Mesodermal cell (in vitro differentiated cells): Measurements from ENCODE around the gene SAMD1.

Experiments
- H3K27ac ChIP-seq: 2 replicates; pipeline ENCODE4 v1.7.0; 2013; ENCODE audit warnings: mild to moderate bottlenecking, low read depth, low read length, moderate library complexity; ENCODE audit not compliant: severe bottlenecking
- H3K36me3 ChIP-seq: 2 replicates; pipeline ENCODE4 v1.7.1; 2013; ENCODE audit warnings: mild to moderate bottlenecking, low read length, moderate library complexity; ENCODE audit not compliant: control insufficient read depth, insufficient read depth
- H3K4me1 ChIP-seq: one replicate; pipeline ENCODE4 v1.7.1; 2013; ENCODE audit warnings: mild to moderate bottlenecking, low read length; ENCODE audit not compliant: insufficient read depth, control insufficient read depth, poor library complexity, severe bottlenecking
- H3K4me3 ChIP-seq: 2 replicates; pipeline ENCODE4 v1.7.0; 2013; ENCODE audit warnings: low read length, control low read depth, mild to moderate bottlenecking; ENCODE audit not compliant: insufficient read depth, poor library complexity, severe bottlenecking; ENCODE audit errors: extremely low read depth
- H3K9me3 ChIP-seq: 2 replicates; pipeline ENCODE4 v1.7.1; 2013; ENCODE audit warnings: mild to moderate bottlenecking, low read length, moderate library complexity; ENCODE audit not compliant: control insufficient read depth
- WGBS, 2 experiments: methylation state at CpG; one replicate each; pipeline ENCODE4 v1.1.5; 2013; ENCODE audit warnings: missing lambda C conversion rate in 2 of 2; ENCODE audit not compliant: insufficient coverage in 2 of 2; 5-methylcytosine and 5-hydroxymethylcytosine counted together

SAMD1 gene

DNA sequence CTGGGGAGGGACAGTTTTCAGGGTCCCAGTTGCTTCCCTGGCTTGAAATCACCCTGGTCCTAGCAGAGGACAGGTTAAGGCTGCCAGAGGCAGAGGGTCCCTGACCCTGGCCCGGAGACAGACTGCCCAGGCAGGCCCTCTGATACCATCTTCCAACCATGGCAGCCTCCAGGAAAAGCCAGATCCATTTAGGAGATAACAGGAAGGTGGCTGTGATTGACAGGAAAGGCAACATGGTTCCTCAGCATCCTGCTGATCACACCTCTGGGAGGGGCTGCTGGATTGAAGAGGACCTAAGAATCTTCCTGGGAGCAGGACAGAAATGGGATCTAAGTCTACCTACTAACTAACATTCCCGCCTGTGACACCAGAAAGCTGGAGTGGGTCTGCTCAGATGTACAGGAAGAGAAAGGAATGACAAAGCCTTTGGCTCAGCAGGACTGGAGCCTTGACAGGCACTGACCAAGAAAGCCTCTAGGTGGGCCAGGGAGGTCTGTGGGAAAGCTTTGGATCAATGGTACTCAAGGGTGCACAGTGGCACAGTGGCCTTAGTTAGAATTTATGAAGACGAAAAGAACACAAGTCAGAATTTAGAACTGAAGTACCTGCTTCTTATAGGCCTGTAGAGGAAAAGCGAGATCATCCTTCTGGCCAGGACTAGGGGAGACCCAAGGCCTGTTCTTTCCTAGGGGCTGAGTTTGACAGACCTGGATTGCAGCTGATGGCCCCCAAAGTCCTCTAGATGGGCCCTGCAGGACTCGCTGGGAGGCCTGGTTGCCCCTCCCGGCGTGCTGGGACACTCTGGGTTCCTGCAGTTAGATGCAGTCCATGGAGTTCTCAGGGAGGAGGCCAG, 29.3 kb upstream of the SAMD1 start:
- Histone ChIP-seq H3K36me3 (peaks cover 25% of the 10 kb centered on the region), H3K27ac (no peak overlapping the region), H3K9me3 (no peaks in the 10 kb centered on the region), H3K4me3 (no peak overlapping the region), H3K4me1 (peaks cover 25% of the 10 kb centered on the region)
- 97 to 100% methylated on average over 6 to 7 of the region's 7 CpGs for WGBS, 2 experiments

DNA sequence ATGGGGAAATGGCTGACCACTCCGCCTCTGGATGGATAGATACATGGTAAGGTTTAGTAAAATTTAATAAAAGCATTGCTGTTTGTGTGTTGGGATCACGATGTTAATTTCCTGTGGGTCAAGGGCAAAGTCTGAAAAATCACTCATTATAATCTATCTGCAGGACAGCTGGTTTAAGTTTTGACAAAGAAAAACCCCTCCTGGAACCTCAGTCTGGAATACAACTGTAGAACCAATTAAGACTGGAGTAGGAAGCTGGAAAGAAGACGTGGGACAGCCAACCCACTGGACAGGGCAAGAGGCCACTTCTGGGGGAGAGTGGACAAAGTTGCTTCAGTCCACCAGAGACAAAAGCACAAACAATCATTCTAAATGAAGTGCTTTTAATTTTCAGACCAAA, 28.6 kb upstream of the SAMD1 start:
- H3K9me3 ChIP-seq, result no peaks in the 10 kb centered on the region
- WGBS, 2 experiments, result 94% methylated on average over 2 of the region's 3 CpGs; no CpG with 5 or more reads in 1 of the 2 experiments
- peak overlapping the region; percentile 93 for H3K27ac ChIP-seq
- H3K4me3 ChIP-seq, result no peak overlapping the region
- H3K4me1 ChIP-seq, result peaks cover 25% of the 10 kb centered on the region
- H3K36me3 ChIP-seq, result peaks cover 18% of the 10 kb centered on the region

DNA sequence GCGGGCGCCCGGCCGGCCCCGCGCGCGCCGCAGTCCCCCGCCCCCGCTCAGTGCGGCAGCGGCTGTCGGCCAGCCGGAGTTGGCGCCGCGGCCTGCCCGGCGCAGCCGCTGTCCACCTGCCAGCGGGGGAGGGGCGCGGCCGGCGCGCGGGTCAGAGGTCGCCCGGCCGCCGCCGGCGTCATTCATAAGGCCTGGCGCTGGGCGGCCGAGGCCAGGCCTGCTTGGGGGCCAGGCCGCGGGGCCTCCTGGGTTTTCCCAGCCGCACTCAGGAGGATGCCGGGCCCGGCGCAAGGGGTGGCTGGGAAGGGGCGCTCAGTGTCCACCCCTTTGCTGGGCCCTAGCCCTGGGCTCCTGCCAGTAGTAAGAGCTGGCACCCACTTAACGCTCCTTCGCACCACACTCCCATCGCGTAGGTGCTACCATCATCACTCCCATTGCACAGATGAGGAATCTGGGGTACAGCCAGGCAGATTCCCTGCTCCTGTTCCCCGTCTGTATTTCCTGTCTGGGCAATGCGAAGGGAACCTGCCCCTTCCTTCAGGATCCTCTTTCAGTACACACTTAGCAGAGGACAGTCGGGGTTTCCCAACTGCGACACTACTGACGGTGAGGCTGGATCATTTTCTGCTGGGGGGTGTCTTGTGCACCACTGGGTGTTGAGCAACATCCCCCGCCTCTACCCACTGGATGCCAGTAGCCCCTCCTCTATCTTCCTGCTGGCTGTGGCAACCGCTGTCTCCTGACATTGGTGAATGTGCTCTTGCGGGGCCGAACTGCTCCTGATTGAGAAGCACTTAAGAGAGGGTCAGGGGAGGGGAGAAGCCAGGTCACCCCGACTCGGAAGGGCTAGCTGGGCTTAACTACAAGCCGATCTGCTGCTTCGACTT, 27.9 kb upstream of the SAMD1 start:
- Histone ChIP-seq H3K4me3 (peak overlapping the region; percentile 34), H3K4me1 (peaks cover 30% of the 10 kb centered on the region), H3K27ac (peak overlapping the region; percentile 93), H3K9me3 (no peaks in the 10 kb centered on the region), H3K36me3 (peaks cover 17% of the 10 kb centered on the region)
- 15 to 19% methylated on average over 36 to 59 of the region's 61 CpGs for WGBS, 2 experiments

DNA sequence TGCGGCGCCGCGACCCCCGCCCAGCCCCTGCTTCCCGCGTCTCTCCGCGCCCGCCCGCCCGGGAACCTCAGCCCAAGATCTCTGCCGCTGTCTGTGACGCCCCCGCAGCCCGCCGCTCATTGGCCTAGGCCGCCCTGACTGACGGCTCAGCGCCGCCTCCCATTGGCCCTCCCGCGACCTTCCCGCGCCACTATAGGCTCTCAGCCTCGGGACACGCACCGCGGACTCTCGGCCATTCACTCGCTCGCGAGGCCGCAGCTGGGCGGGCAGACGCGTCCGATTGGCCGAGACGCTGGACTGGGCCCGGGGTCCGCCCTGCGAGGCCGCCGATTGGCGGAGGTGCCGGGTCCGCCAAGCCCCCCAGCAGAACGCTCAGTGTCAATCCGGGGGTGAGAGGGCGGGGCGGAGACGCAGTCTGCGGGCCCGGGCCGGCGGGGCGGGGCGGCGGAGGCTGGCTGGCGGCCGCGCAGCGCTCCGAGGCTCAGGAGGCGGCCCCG, 27.2 kb upstream of the SAMD1 start, which contains the start of gene PRKACA:
PRKACA (minus strand) TSS at position 95 of the 497 bp plus-strand sequence. CDS start 215 bp downstream, outside the sequence.
- Histone ChIP-seq H3K27ac (peak within 1 kb of the TSS; percentile 93), H3K36me3 (peaks cover 16% of the 10 kb centered on the region), H3K4me1 (peaks cover 37% of the 10 kb centered on the region), H3K4me3 (peak within 1 kb of the TSS; percentile 94), H3K9me3 (no peaks in the 10 kb centered on the region)
- WGBS, 2 experiments, result 0% methylated on average over 55 to 56 of the region's 67 CpGs

DNA sequence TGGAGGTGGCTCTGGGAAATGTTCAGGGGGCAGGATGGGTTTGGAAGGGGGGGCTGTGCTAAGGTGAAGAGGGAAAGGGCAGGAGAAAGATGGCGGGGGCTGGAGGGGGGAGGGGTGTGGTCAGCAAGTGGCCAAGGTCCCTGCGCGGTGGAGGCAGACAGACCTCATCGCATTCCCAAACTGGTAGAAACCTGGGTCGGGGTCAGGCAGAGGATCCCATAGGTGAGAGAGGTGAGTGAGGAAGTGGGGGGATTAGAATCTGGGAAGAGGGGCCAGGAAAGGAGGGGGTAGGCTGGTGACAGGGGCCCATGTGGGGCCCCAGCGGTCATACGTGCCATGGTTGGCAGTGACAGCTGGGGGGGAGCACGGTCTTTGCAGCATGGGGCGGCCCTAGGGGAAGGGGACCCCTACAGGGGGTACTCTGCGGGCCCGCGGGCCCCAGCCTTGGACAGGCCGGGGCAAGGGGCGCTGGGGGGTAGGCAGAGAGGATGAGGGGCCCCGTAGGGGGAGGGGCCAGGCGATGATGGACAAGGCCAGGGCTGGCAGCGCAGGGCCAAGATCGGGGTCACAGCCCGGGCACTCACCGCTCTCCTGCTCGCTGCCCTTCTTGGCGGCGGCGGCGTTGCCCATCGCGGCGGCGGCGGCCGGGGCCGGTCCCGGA, 26.5 kb upstream of the SAMD1 start:
- Histone ChIP-seq H3K27ac (no peak overlapping the region), H3K4me3 (peak overlapping the region; percentile 94), H3K36me3 (peaks cover 14% of the 10 kb centered on the region), H3K9me3 (no peaks in the 10 kb centered on the region), H3K4me1 (peaks cover 41% of the 10 kb centered on the region)
- 1% methylated on average over 31 to 33 of the region's 33 CpGs for WGBS, 2 experiments

DNA sequence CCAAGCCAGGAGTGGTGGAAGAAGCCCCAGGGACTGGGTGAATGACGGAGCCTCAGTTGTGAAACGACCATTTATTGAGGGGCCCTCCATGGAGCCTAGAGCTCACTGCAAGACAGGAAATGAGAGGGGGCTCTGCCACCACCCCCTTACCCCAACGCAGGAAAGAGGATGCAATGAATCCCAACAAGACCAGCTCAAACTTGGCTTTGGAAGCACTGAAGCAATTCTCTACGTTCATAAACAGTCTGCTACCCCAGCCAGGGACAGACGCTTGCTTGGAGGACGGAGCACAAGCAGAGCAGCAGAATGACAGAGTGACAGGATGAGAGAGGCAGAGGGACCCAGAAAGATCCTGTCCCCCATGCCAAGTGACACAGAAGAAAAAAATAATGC, 26.0 kb upstream of the SAMD1 start:
- H3K27ac ChIP-seq, result no peak overlapping the region
- peaks cover 13% of the 10 kb centered on the region for H3K36me3 ChIP-seq
- 48 to 50% methylated on average over 2 to 6 of the region's 6 CpGs for WGBS, 2 experiments
- H3K9me3 ChIP-seq, result no peaks in the 10 kb centered on the region
- H3K4me3 ChIP-seq, result peak overlapping the region; percentile 94
- H3K4me1 ChIP-seq, result peaks cover 41% of the 10 kb centered on the region

DNA sequence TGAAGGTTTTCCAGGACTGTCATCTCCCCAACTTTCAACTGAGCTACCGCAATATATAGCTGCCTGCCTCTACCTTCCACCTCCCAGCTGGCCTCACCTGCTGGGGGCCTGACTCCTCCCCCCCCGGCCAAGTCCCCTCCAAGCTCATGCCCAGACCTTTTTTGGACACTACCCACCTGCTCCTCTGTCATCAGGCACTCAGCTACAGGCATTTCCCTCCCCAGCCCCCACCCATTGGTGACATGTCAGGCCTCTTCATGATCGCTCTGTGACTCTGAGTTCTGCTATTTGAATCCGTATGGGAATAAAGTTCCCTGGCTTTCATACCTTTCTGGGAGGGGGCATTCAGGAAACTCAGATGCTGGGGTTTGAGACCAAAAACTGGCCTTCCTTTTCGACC, 25.2 kb upstream of the SAMD1 start:
- Histone ChIP-seq H3K4me1 (peaks cover 41% of the 10 kb centered on the region), H3K4me3 (peak overlapping the region; percentile 94), H3K36me3 (peaks cover 9% of the 10 kb centered on the region), H3K9me3 (no peaks in the 10 kb centered on the region), H3K27ac (no peak overlapping the region)
- 92 to 93% methylated on average over 5 of the region's 5 CpGs for WGBS, 2 experiments

DNA sequence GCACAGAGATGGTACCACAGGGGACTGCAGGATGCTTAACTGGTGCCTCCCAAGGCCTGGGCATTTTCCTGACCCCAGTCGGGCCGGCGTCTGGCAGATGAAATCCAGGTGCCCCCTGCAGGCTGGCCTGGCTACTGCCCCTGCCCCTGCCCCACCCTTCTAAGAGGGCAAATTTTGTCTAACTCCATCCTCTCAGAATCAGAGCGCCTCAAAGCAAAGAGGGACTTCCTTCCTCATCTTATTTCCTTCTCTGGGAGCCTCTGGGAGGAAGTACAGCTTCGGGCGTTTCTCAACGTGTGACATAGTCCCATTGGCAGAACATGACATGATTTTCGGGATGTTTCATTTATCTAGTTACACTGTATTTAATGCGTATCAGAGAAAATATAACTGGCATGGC, 24.3 kb upstream of the SAMD1 start:
- peaks cover 5% of the 10 kb centered on the region for H3K36me3 ChIP-seq
- no peak overlapping the region for H3K27ac ChIP-seq
- H3K4me1 ChIP-seq, result peaks cover 41% of the 10 kb centered on the region
- H3K9me3 ChIP-seq, result no peaks in the 10 kb centered on the region
- no peak overlapping the region for H3K4me3 ChIP-seq
- 62 to 66% methylated on average over 4 of the region's 9 CpGs for WGBS, 2 experiments

DNA sequence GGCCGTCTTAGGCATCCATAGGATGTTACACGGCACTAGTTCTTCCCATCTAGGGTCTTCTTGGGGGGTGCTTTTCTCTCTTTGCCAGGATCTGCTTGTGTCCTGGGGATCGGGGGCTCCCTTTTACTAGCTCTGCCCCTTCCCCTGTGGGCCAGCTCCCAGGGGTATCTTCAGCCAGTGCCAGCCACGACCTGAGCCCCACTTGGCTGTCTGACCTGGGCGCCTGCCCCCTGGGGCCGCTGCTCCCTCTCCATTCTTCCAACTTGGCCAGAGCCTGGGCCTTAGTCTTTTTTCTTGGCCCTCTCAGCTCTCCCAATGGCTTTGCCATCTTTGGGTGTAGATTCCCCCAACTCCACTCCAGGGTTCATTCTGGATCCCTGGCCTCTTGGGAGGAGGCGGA, 23.9 kb upstream of the SAMD1 start:
- peaks cover 38% of the 10 kb centered on the region for H3K4me1 ChIP-seq
- 90 to 96% methylated on average over 6 to 7 of the region's 7 CpGs for WGBS, 2 experiments
- no peak overlapping the region for H3K27ac ChIP-seq
- no peaks in the 10 kb centered on the region for H3K9me3 ChIP-seq
- no peak overlapping the region for H3K4me3 ChIP-seq
- peaks cover 4% of the 10 kb centered on the region for H3K36me3 ChIP-seq

DNA sequence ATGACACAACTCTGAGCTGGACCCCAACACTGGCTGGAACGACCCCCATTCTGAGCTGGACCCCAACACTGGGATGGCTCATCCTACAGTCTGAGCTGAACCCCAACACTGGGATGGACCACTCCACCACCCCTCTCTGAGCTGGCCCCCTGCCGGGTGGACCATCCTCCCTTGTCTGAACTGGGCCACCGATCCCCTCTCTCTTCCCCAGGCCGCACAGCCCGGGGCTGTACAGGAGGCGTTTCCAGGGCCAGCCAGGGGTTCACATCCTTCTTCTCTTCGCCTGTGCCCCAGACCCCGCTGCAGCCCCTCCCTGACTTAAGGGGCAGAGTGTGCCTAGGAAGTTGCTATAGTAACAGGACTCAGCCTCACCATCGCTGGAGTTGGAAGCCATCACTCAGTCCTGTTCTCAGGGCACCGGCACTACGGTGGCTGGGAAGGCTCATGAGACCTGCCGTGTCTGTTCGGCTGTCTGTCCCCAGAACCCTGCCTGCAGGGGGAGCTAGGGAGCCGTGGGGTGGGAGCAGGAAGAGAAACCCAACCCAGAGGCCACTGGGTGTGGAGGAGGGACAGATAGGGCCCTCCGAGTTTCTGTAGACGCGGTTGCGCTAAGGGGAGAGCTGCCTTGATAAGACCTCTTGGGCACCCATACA, 23.3 kb upstream of the SAMD1 start:
- H3K27ac ChIP-seq, result no peak overlapping the region
- WGBS, 2 experiments, result 88 to 93% methylated on average over 15 to 18 of the region's 18 CpGs
- no peak overlapping the region for H3K4me3 ChIP-seq
- peaks cover 4% of the 10 kb centered on the region for H3K36me3 ChIP-seq
- H3K9me3 ChIP-seq, result no peaks in the 10 kb centered on the region
- peaks cover 32% of the 10 kb centered on the region for H3K4me1 ChIP-seq
